Panc1 (cell line): Measurements from ENCODE around the gene CHRNA3. TPM values are rescaled to one million over a fixed set of nuclear protein-coding genes. Genes with fewer than 3 reads are reported as not detected.

Source experiments
- ATAC-seq: fragments of 200-7000 bp; cut with Tn5 transposase; 2 replicates; pipeline ENCODE4 v1.9.1; 2020; ENCODE audit warnings: mild to moderate bottlenecking, moderate library complexity
- BruUV-seq: library from RNA; stranded (reverse); fragments of 400-500 nt; replicated peaks from 2 replicates; lab custom pipeline; 2021; lab: Mats Ljungman, UMichigan
- CTCF ChIA-PET: fragments of 300-600 bp; sonication (Branson Sonifier 250); formaldehyde crosslinking; loops from one replicate; lab custom pipeline; 2022; ENCODE audit warnings: antibody characterized with exemption; lab: Charles Lee
- POLR2A ChIA-PET: fragments of 300-600 bp; sonication (Branson Sonifier 250); formaldehyde crosslinking; loops from one replicate; lab custom pipeline; 2022; ENCODE audit warnings: antibody characterized with exemption; lab: Charles Lee
- DNase-seq: peaks from one replicate; pipeline ENCODE4 v3.0.0-alpha.2; 2010; ENCODE audit warnings: low read depth, low spot score
- H3K27ac ChIP-seq: 2 replicates; pipeline ENCODE4 v1.5.1; 2011; ENCODE audit warnings: mild to moderate bottlenecking, low read length, inconsistent platforms
- H3K27me3 ChIP-seq: fragments of 200-500 bp; sonication (Bioruptor generic); 2 replicates; pipeline ENCODE4 v1.6.0; 2014; ENCODE audit warnings: low read length, inconsistent platforms; ENCODE audit not compliant: control insufficient read depth, insufficient read depth
- H3K36me3 ChIP-seq: fragments of 200-500 bp; sonication (Bioruptor generic); 2 replicates; pipeline ENCODE4 v1.5.1; 2014; ENCODE audit warnings: inconsistent platforms, mild to moderate bottlenecking, low read length, moderate library complexity; ENCODE audit not compliant: control insufficient read depth, insufficient read depth
- H3K4me1 ChIP-seq: 2 replicates; pipeline ENCODE4 v1.5.1; 2011; ENCODE audit warnings: inconsistent platforms, mild to moderate bottlenecking, low read length, moderate library complexity; ENCODE audit not compliant: control insufficient read depth, insufficient read depth
- H3K4me3 ChIP-seq, 2 experiments: 2 replicates each; pipeline ENCODE4 v1.5.1; 2011 to 2012; ENCODE audit warnings: low read depth in 2 of 2, low read length in 2 of 2, mild to moderate bottlenecking in 2 of 2, inconsistent platforms in 1 of 2, moderate library complexity in 1 of 2
- H3K9me3 ChIP-seq: fragments of 200-500 bp; sonication (Bioruptor generic); 2 replicates; pipeline ENCODE4 v1.5.1; 2014; ENCODE audit warnings: low read depth, mild to moderate bottlenecking, inconsistent platforms, low read length, moderate library complexity; ENCODE audit not compliant: control insufficient read depth, insufficient read depth
- CTCF ChIP-seq: fragments of 450-650 bp; IDR thresholded peaks from 2 replicates; pipeline ENCODE4 v1.5.1; 2017; ENCODE audit warnings: mild to moderate bottlenecking
- POLR2AphosphoS5 ChIP-seq: IDR thresholded peaks from 2 replicates; pipeline ENCODE4 v1.6.1; 2012; ENCODE audit warnings: mild to moderate bottlenecking, low read depth, low read length, moderate library complexity
- REST ChIP-seq, 2 experiments: IDR thresholded peaks; 2 replicates each; pipeline ENCODE4 v1.6.1; 2011 to 2012; ENCODE audit warnings: low read depth in 2 of 2, control low read depth in 1 of 2, low read length in 1 of 2, mild to moderate bottlenecking in 1 of 2, moderate library complexity in 1 of 2; ENCODE audit not compliant: insufficient read depth in 1 of 2
- SIN3A ChIP-seq: IDR thresholded peaks from 2 replicates; pipeline ENCODE4 v1.6.1; 2012; ENCODE audit warnings: low read depth, mild to moderate bottlenecking, low read length, moderate library complexity, borderline replicate concordance; ENCODE audit not compliant: insufficient read depth
- TCF7L2 ChIP-seq: IDR thresholded peaks from 2 replicates; pipeline ENCODE4 v1.6.1; 2011; ENCODE audit warnings: mild to moderate bottlenecking, low read depth, low read length, inconsistent platforms
- in situ Hi-C: cut with HindIII; loops from 2 replicates; pipeline ENCODE4 v1.10.0; 2016; ENCODE audit warnings: low sequenced_read_pairs, low pct_unique_long_range_greater_than_20kb
- intact Hi-C: fragments of 100-400 bp; cut with micrococcal nuclease; formaldehyde crosslinking; loops from one replicate; pipeline ENCODE4 v1.10.0; 2022; ENCODE audit not compliant: unreplicated experiment
- total RNA-seq: library from RNA; stranded (reverse); gene quantifications from one replicate; pipeline ENCODE4 v1.2.1, GENCODE V29; 2021; ENCODE audit not compliant: unreplicated experiment

Gene CHRNA3
- total RNA-seq, 1 experiment from 2014 or later, result 0.31 TPM

GRCh38 chr15:78658823-78659222 lies 38.0 kb upstream of the CHRNA3 start:
- DNase-seq, result no peak
- peaks cover 4% of the 10 kb centered on the region; the same call in 1 of the 2 replicates for H3K27me3 ChIP-seq
- H3K4me3 ChIP-seq, result no peak overlapping the region
- no TSS peak for BruUV-seq
- intact Hi-C loops (no loop called here), in situ Hi-C loops (no loop called here)
- no peaks in the 10 kb centered on the region for H3K36me3 ChIP-seq
- TF ChIP-seq CTCF, result no peak
- no peak for TF ChIP-seq REST (IDR thresholded peaks at IDR 0.05; ENCODE audit: insufficient read depth in 1 of 2, low read depth in 2 of 2, low read length in 1 of 2)
- no peak for TF ChIP-seq TCF7L2
- no peak for TF ChIP-seq POLR2AphosphoS5
- TF ChIP-seq SIN3A, result no peak
- POLR2A ChIA-PET, result no interaction called here
- no peaks in the 10 kb centered on the region for H3K9me3 ChIP-seq
- no peak for ATAC-seq
- CTCF ChIA-PET, result no interaction called here
- H3K4me1 ChIP-seq, result no peaks in the 10 kb centered on the region
- H3K27ac ChIP-seq, result no peak overlapping the region

GRCh38 chr15:78654272-78654671 lies 33.5 kb upstream of the CHRNA3 start:
- BruUV-seq, result no TSS peak
- Histone ChIP-seq H3K27me3 (peaks cover 4% of the 10 kb centered on the region; the same call in 1 of the 2 replicates), H3K4me1 (no peaks in the 10 kb centered on the region), H3K27ac (no peak overlapping the region), H3K4me3 (no peak overlapping the region), H3K9me3 (no peaks in the 10 kb centered on the region), H3K36me3 (no peaks in the 10 kb centered on the region)
- DNase-seq, result no peak
- ChIA-PET CTCF (no interaction called here), POLR2A (no interaction called here)
- in situ Hi-C loops, result no loop called here
- ATAC-seq, result no peak
- intact Hi-C loops, result no loop called here
- TF ChIP-seq SIN3A (no peak), TCF7L2 (no peak), POLR2AphosphoS5 (no peak), CTCF (no peak), REST (IDR thresholded peaks at IDR 0.05; ENCODE audit: insufficient read depth in 1 of 2, low read depth in 2 of 2, low read length in 1 of 2) (no peak)
